GM12801 (cell line): ENCODE measurements around the gene SMOC2.

Experiments used
- CTCF ChIP-seq: IDR thresholded peaks from one replicate; pipeline ENCODE4 v1.5.1; 2011; ENCODE audit warnings: control low read depth; ENCODE audit not compliant: insufficient read length; ENCODE audit errors: extremely low read depth

SMOC2 gene

GRCh38 chr6:168494726-168495125, 53.7 kb downstream of the SMOC2 start:
- no peak for TF ChIP-seq CTCF

- no peak for TF ChIP-seq CTCF
Measured at GRCh38 chr6:168495133-168495532, 54.1 kb downstream of the SMOC2 start.

GRCh38 chr6:168495636-168496035, 54.7 kb downstream of the SMOC2 start:
- TF ChIP-seq CTCF: no peak

- TF ChIP-seq CTCF: no peak
Measured at GRCh38 chr6:168496139-168496996, 55.4 kb downstream of the SMOC2 start.

- TF ChIP-seq CTCF: no peak
Measured at GRCh38 chr6:168496997-168497331, 56.0 kb downstream of the SMOC2 start.

GRCh38 chr6:168497381-168497780, 56.4 kb downstream of the SMOC2 start:
- TF ChIP-seq CTCF: no peak

- no peak for TF ChIP-seq CTCF
Measured at GRCh38 chr6:168498161-168498843, 57.3 kb downstream of the SMOC2 start.
